GM19025 (cell line): ENCODE results near the gene NKTR.

ENCODE experiments used
- ATAC-seq: cut with Tn5 transposase; IDR thresholded peaks from one replicate; pipeline ENCODE4 v1.9.1; 2021; ENCODE audit warnings: mild to moderate bottlenecking, low read depth, moderate library complexity; ENCODE audit not compliant: unreplicated experiment

Gene NKTR

GRCh38 chr3:42691816-42692666 is 91.6 kb downstream of the NKTR start:
- no peak for ATAC-seq

DNA sequence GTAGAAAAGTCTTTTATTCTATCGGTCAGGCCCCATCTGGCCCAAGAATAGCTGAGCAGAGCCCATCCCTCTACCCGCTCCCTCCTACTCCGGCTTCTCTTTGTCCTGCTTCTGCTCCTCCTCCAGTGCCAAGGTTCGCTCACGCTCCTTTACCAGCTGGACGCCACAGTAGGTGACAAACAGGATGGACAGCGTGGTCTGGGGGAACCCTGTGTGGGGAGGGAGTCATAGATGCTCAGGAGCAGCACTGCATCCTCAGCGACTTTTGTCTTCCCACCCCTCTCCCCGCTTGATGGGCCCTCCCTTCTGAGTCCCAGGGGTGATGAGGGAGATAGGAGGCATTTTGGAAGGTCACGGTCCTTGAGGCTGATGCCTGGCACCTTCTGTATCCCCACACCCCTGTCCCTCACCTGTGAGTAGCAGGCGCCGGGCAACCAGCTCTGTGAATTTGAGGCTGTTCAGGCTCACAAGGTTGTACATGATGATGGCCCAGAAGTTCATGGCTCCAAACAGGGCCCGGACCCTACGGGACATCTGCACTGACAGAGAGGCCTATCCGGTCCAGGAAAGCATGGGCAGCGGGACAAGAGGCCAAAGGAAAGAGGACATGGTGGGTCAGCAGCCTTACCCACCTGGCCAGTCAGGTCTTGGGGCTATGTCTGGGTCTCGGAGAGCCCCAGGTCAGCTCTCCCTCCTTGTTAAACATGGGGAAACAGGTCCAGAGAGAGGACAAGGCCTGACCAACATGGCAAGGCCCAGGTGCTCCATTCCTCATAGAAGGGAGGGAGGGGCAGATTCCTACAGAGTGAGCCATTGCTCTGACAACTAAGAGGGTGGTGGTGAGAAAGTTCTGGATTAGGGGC is 92.4 kb downstream of the NKTR start:
- ATAC-seq, result no peak

GRCh38 chr3:42693530-42693930 is 93.0 kb downstream of the NKTR start:
- no peak for ATAC-seq

DNA sequence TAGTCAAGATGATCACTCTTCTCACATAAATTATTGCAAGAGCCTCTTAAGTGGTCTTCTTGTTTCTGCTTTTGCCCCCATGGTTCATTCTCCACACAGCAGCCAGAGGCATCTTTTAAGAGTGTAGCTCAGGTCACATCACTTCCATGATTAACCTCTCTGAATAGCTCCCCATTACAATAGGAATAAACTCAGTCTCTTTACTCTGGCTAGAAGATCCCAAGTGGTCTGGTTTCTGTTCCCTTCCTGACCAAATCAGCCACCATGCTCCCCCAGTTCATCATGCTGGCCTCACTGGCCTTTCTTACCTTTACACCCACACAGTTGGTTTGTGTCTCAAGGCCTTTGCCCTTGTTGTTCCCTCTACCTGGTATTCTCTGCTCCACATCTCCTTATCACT is 93.9 kb downstream of the NKTR start:
- ATAC-seq, result no peak

- no peak for ATAC-seq
Observed at GRCh38 chr3:42696356-42697288, 96.1 kb downstream of the NKTR start.

DNA sequence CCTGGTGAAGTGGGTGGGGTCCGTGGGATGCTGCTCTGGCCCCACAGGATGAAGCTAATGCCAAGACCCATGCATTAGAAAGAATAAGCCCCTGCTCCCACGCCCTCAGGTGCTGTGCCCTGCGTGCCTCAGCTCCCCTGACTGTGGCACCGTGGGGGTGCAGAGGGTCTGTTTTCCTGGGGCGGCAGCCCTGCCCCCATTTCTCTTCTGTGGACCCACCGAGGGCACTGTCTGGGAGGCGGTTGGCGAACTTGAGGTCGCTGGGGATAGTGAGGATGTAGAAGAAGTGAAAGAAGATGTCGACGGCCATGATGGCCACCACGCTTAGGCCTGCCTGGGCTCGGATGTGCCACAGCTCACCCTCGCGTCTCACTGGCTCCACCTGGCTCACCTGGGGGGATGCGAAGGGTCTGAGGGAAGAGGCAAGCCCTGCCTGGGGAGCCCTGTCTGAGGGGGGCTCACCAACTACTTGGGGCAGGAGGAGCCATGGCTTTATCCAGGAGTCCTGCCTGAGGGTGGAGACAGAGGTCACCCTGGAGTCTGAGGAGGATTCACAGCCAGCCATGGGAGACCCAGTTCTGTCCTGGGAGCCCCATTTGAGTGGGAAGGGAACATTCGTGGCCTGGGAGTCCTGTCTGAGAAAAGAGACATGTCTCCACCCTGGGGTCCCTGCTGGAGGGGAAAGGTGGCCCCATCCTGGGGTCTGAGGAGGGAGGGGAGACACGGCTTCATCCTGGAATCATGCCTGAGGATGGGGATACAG is 97.0 kb downstream of the NKTR start:
- no peak for ATAC-seq
